ENCODE data around the gene CTXND1. TPM values are rescaled to one million over a fixed set of nuclear protein-coding genes. Genes with fewer than 3 reads are reported as not detected.

Gene CTXND1
- total RNA-seq, 2 experiments from 2014 or later, result not detected

GRCh38 chr15:80288131-80288530 lies 36.1 kb upstream of the CTXND1 start:
- no TSS peak for BruUV-seq (replicated peaks)
- Histone ChIP-seq H3K79me2 (ENCODE audit: insufficient read depth, low read depth, low read length) (no peaks in the 10 kb centered on the region), H3K9me2 (ENCODE audit: insufficient read depth, low read length) (no peaks in the 10 kb centered on the region), H3K36me3 (ENCODE audit: insufficient read depth, low read length) (no peaks in the 10 kb centered on the region), H3K4me2 (ENCODE audit: low read length) (no peak overlapping the region), H3K27ac (ENCODE audit: low read depth, low read length, poor library complexity, severe bottlenecking) (no peak overlapping the region), H3K4me1 (ENCODE audit: insufficient read depth, low read length, poor library complexity, severe bottlenecking) (no peaks in the 10 kb centered on the region), H3K9me3 (ENCODE audit: low read length) (no peaks in the 10 kb centered on the region), H3K4me3 (ENCODE audit: low read depth, low read length, poor library complexity, severe bottlenecking) (no peak overlapping the region), H4K20me1 (ENCODE audit: insufficient read depth, low read length) (no peaks in the 10 kb centered on the region), H2AFZ (ENCODE audit: low read length) (no peak overlapping the region)
- no peak for TF ChIP-seq EZH2phosphoT487 (IDR thresholded peaks at IDR 0.05; ENCODE audit: borderline replicate concordance, low read depth, low read length)
- TF ChIP-seq, protein P1, sequence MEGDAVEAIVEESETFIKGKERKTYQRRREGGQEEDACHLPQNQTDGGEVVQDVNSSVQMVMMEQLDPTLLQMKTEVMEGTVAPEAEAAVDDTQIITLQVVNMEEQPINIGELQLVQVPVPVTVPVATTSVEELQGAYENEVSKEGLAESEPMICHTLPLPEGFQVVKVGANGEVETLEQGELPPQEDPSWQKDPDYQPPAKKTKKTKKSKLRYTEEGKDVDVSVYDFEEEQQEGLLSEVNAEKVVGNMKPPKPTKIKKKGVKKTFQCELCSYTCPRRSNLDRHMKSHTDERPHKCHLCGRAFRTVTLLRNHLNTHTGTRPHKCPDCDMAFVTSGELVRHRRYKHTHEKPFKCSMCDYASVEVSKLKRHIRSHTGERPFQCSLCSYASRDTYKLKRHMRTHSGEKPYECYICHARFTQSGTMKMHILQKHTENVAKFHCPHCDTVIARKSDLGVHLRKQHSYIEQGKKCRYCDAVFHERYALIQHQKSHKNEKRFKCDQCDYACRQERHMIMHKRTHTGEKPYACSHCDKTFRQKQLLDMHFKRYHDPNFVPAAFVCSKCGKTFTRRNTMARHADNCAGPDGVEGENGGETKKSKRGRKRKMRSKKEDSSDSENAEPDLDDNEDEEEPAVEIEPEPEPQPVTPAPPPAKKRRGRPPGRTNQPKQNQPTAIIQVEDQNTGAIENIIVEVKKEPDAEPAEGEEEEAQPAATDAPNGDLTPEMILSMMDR (conservative IDR thresholded peaks at IDR 0.05; ENCODE audit: low read length), result no peak
- ChIA-PET POLR2A (no interaction called here), CTCF (ENCODE audit: unreplicated experiment) (interaction anchor here (0.7 kb wide), 1 partner anchor 858 kb away, joined by 3 read pairs; no protein-coding TSS in a partner anchor)
- DNase-seq (ENCODE audit: low spot score), result no peak
- intact Hi-C loops (cut with micrococcal nuclease; ENCODE audit: unreplicated experiment), result no loop called here

DNA sequence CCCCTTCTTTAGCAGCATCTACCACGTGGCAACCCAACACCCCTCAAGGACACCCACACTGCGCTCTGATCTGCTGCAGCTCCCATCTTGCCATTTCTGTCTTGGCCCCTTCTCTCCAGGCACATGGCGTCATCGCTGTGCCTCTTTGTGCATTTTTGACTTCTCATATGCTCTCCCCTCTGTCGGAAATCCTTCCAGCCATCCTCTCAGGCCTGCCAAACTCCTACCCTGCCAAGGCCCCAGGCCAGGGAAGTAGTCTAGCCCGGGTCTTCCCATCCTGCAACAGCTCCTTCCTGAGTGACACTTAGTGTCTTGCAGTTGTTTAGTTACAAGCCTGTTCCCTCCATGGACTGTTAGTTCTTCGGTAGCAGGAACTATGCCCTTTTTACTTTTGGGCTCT lies 34.0 kb upstream of the CTXND1 start:
- H3K9me3 ChIP-seq (ENCODE audit: low read length), result no peaks in the 10 kb centered on the region
- H3K36me3 ChIP-seq (ENCODE audit: insufficient read depth, low read length), result no peaks in the 10 kb centered on the region
- POLR2A ChIA-PET, result no interaction called here
- no peaks in the 10 kb centered on the region for H3K9me2 ChIP-seq (ENCODE audit: insufficient read depth, low read length)
- CTCF ChIA-PET (ENCODE audit: unreplicated experiment), result no interaction called here
- TF ChIP-seq EZH2phosphoT487 (IDR thresholded peaks at IDR 0.05; ENCODE audit: borderline replicate concordance, low read depth, low read length), result no peak
- TF ChIP-seq, protein P1 (conservative IDR thresholded peaks at IDR 0.05; ENCODE audit: low read length), result no peak
- H3K27ac ChIP-seq (ENCODE audit: low read depth, low read length, poor library complexity, severe bottlenecking), result no peak overlapping the region
- H3K4me2 ChIP-seq (ENCODE audit: low read length), result no peak overlapping the region
- no peaks in the 10 kb centered on the region for H3K4me1 ChIP-seq (ENCODE audit: insufficient read depth, low read length, poor library complexity, severe bottlenecking)
- H3K79me2 ChIP-seq (ENCODE audit: insufficient read depth, low read depth, low read length), result no peaks in the 10 kb centered on the region
- no peak for DNase-seq (ENCODE audit: low spot score)
- BruUV-seq (replicated peaks), result no TSS peak
- H4K20me1 ChIP-seq (ENCODE audit: insufficient read depth, low read length), result no peaks in the 10 kb centered on the region
- no peak overlapping the region for H3K4me3 ChIP-seq (ENCODE audit: low read depth, low read length, poor library complexity, severe bottlenecking)
- intact Hi-C loops (cut with micrococcal nuclease; ENCODE audit: unreplicated experiment), result no loop called here
- no peak overlapping the region for H2AFZ ChIP-seq (ENCODE audit: low read length)

GRCh38 chr15:80285379-80285778 lies 33.4 kb upstream of the CTXND1 start:
- Histone ChIP-seq H2AFZ (ENCODE audit: low read length) (no peak overlapping the region), H3K9me3 (ENCODE audit: low read length) (no peaks in the 10 kb centered on the region), H3K4me3 (ENCODE audit: low read depth, low read length, poor library complexity, severe bottlenecking) (no peak overlapping the region), H3K27ac (ENCODE audit: low read depth, low read length, poor library complexity, severe bottlenecking) (no peak overlapping the region), H3K9me2 (ENCODE audit: insufficient read depth, low read length) (no peaks in the 10 kb centered on the region), H3K36me3 (ENCODE audit: insufficient read depth, low read length) (no peaks in the 10 kb centered on the region), H3K79me2 (ENCODE audit: insufficient read depth, low read depth, low read length) (no peaks in the 10 kb centered on the region), H3K4me1 (ENCODE audit: insufficient read depth, low read length, poor library complexity, severe bottlenecking) (no peaks in the 10 kb centered on the region), H4K20me1 (ENCODE audit: insufficient read depth, low read length) (no peaks in the 10 kb centered on the region), H3K4me2 (ENCODE audit: low read length) (no peak overlapping the region)
- ChIA-PET POLR2A (no interaction called here), CTCF (ENCODE audit: unreplicated experiment) (no interaction called here)
- no TSS peak for BruUV-seq (replicated peaks)
- TF ChIP-seq, protein P1 (conservative IDR thresholded peaks at IDR 0.05; ENCODE audit: low read length), result no peak
- no peak for TF ChIP-seq EZH2phosphoT487 (IDR thresholded peaks at IDR 0.05; ENCODE audit: borderline replicate concordance, low read depth, low read length)
- DNase-seq (ENCODE audit: low spot score), result no peak
- intact Hi-C loops (cut with micrococcal nuclease; ENCODE audit: unreplicated experiment), result no loop called here

All from OCI-LY7 (cell line).